Fibroblast of lung (primary cell): ENCODE results near the gene MESD. TPM values are rescaled to one million over a fixed set of nuclear protein-coding genes. Genes with fewer than 3 reads are reported as not detected.
A peak's percentile ranks its signal among the peaks of the same experiment; 100 is the strongest.

Source experiments
- DNase-seq, 2 donors: peaks; one replicate each; pipeline versions ENCODE4 v3.0.0 to v3.0.0-alpha.2; 2010; ENCODE audit warnings: low read depth in 2 of 2
- H2AFZ ChIP-seq: 2 replicates; pipeline ENCODE4 v1.5.1; 2012; ENCODE audit warnings: low read length, control low read depth, inconsistent platforms
- H3K27ac ChIP-seq: 2 replicates; pipeline ENCODE4 v1.5.1; 2011; ENCODE audit warnings: low read length, control low read depth; ENCODE audit not compliant: insufficient read depth
- H3K27me3 ChIP-seq: 2 replicates; pipeline ENCODE4 v1.5.1; 2011; ENCODE audit warnings: mild to moderate bottlenecking, low read length; ENCODE audit not compliant: control insufficient read depth, insufficient read depth
- H3K36me3 ChIP-seq: 2 replicates; pipeline ENCODE4 v1.5.1; 2011; ENCODE audit warnings: low read length; ENCODE audit not compliant: control insufficient read depth, insufficient read depth
- H3K4me1 ChIP-seq: 2 replicates; pipeline ENCODE4 v1.5.1; 2011; ENCODE audit warnings: low read length; ENCODE audit not compliant: control insufficient read depth, insufficient read depth; ENCODE audit errors: extremely low read depth
- H3K4me2 ChIP-seq: 2 replicates; pipeline ENCODE4 v1.5.1; 2011; ENCODE audit warnings: low read length, control low read depth; ENCODE audit not compliant: insufficient read depth; ENCODE audit errors: extremely low read depth
- H3K4me3 ChIP-seq, 4 experiments: fragments of 200-600 bp in 1 of 4; sonication (generic) in 1 of 4; replicated peaks in 1 of 4; 2 replicates each; pipeline ENCODE4 v1.5.1; 2011 to 2016; ENCODE audit warnings: low read length in 4 of 4, low read depth in 3 of 4, mild to moderate bottlenecking in 3 of 4, control low read depth in 2 of 4, inconsistent platforms in 1 of 4, mixed read lengths in 1 of 4; ENCODE audit not compliant: insufficient read depth in 1 of 4; ENCODE audit errors: control extremely low read depth in 1 of 4
- H3K79me2 ChIP-seq: 2 replicates; pipeline ENCODE4 v1.5.1; 2012; ENCODE audit warnings: mild to moderate bottlenecking, low read length, inconsistent platforms; ENCODE audit not compliant: control insufficient read depth, insufficient read depth
- H3K9ac ChIP-seq: 2 replicates; pipeline ENCODE4 v1.5.1; 2011; ENCODE audit warnings: mild to moderate bottlenecking, low read length, control low read depth; ENCODE audit not compliant: insufficient read depth
- H3K9me3 ChIP-seq: 2 replicates; pipeline ENCODE4 v1.5.1; 2012; ENCODE audit warnings: low read depth, low read length; ENCODE audit not compliant: control insufficient read depth, insufficient read depth
- H4K20me1 ChIP-seq: 2 replicates; pipeline ENCODE4 v1.5.1; 2011; ENCODE audit warnings: low read length; ENCODE audit not compliant: control insufficient read depth, insufficient read depth; ENCODE audit errors: extremely low read depth
- EZH2 ChIP-seq: IDR thresholded peaks from 2 replicates; pipeline ENCODE4 v1.5.1; 2012; ENCODE audit warnings: low read length, control low read depth, mild to moderate bottlenecking; ENCODE audit errors: missing control alignments
- polyA plus RNA-seq, 2 donors: library from polyadenylated mRNA; depleted of rRNA in 1 of 2; stranded (reverse) in 1 of 2; unstranded in 1 of 2; fragments of >200 nt; gene quantifications; 2 replicates each; pipeline ENCODE4 v1.2.1, GENCODE V29; 2011 to 2012; ENCODE audit warnings: missing spikeins in 1 of 2
- total RNA-seq: library from RNA; depleted of rRNA; stranded (reverse); fragments of >200 nt; gene quantifications from 2 replicates; pipeline ENCODE4 v1.2.1, GENCODE V29; 2014
- TF ChIP-seq, protein P1 (sequence below), 2 donors: IDR thresholded peaks in 1 of 2; conservative IDR thresholded peaks in 1 of 2; 1 replicate in 1 of 2; 2 replicates in 1 of 2; pipeline ENCODE4 v1.5.1; 2011 to 2012; ENCODE audit warnings: low read length in 2 of 2, control low read depth in 1 of 2, inconsistent platforms in 1 of 2, low read depth in 1 of 2, mild to moderate bottlenecking in 1 of 2

Gene MESD
- total and polyA plus RNA-seq, 2 donors (not counting 1 experiment from before 2014, with no cell fraction given), result 21.3 to 26.0 TPM

DNA sequence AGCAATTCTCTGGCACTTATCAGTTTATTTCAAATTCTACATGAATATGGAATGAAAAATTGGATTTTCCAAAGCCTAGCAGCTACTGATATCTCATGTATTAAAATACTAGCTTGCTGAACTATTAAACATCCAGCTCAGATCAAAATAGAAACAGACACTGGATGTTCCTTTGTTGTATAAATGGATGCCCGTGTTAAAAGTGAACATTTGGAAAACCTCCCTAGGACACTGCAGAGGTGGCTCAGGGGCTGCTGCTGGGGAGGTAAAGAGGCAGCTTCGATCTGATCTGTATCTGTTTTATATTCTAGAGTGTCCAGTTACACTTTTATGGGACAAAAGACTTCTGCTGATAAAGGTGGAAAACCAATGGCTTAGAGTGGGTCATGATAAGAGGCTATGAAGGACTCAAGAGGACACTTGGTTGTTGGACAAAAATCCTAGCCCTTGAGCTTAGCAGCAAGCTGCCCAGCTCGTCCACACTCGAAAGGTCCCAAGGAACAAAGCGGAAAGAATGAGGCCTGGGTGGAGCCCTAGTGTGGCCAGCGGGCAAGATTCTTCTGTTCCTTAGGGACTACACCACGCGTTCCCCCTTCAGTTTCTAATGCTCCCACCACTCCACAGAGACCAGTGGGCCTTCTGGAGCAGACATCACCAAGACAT is 9.9 kb downstream of the MESD start:
- no peaks in the 10 kb centered on the region for H3K27me3 ChIP-seq
- no peaks in the 10 kb centered on the region for H3K9me3 ChIP-seq
- no peak overlapping the region for H3K9ac ChIP-seq
- H3K4me3 ChIP-seq, result no peak overlapping the region
- H4K20me1 ChIP-seq, result no peaks in the 10 kb centered on the region
- no peak for DNase-seq
- peaks cover 9% of the 10 kb centered on the region for H3K36me3 ChIP-seq
- peaks cover 5% of the 10 kb centered on the region for H3K4me1 ChIP-seq
- no peak overlapping the region for H3K27ac ChIP-seq
- no peak overlapping the region for H2AFZ ChIP-seq
- no peak for TF ChIP-seq EZH2
- TF ChIP-seq, protein P1, sequence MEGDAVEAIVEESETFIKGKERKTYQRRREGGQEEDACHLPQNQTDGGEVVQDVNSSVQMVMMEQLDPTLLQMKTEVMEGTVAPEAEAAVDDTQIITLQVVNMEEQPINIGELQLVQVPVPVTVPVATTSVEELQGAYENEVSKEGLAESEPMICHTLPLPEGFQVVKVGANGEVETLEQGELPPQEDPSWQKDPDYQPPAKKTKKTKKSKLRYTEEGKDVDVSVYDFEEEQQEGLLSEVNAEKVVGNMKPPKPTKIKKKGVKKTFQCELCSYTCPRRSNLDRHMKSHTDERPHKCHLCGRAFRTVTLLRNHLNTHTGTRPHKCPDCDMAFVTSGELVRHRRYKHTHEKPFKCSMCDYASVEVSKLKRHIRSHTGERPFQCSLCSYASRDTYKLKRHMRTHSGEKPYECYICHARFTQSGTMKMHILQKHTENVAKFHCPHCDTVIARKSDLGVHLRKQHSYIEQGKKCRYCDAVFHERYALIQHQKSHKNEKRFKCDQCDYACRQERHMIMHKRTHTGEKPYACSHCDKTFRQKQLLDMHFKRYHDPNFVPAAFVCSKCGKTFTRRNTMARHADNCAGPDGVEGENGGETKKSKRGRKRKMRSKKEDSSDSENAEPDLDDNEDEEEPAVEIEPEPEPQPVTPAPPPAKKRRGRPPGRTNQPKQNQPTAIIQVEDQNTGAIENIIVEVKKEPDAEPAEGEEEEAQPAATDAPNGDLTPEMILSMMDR (conservative IDR thresholded peaks at IDR 0.05 in 1 of 2, IDR thresholded peaks at IDR 0.05 in 1 of 2; ENCODE audit: low read depth in 1 of 2, low read length in 2 of 2), result no peak
- H3K4me2 ChIP-seq, result no peak overlapping the region
- peaks cover 10% of the 10 kb centered on the region for H3K79me2 ChIP-seq

DNA sequence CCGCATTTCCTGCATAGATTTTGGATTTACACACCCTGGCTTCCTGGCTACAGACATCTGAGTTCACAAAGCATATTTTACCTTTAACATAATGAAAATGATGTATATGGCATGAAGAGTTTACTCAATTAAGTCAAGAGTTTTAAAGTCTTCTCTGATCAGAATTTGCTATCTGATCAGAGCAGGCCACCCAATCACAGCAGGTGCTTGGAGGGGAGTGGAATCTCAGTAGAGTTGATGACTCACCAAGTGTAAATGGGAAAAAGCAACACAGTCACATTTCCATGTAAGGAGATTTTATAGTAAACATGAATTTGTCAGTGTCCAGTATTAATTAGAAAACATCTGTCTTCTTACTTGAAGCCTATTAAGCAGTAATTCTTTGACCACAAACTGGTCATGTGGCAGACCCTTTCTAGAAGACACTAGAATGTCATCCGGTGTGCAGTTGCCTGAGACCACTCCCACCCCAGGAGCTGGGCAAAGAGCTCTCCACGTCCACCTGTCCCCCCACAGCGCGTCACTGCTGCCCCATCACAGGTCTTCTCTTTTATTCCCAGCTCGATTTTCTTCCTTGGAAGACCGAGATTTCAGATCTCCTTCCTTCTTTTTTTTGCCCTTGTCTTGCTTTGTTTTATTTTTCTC is 10.8 kb downstream of the MESD start:
- Histone ChIP-seq H3K9ac (no peak overlapping the region), H3K79me2 (peaks cover 5% of the 10 kb centered on the region), H3K36me3 (peaks cover 9% of the 10 kb centered on the region), H3K27me3 (no peaks in the 10 kb centered on the region), H3K4me3 (no peak overlapping the region), H3K9me3 (no peaks in the 10 kb centered on the region), H3K4me1 (peaks cover 5% of the 10 kb centered on the region), H4K20me1 (no peaks in the 10 kb centered on the region), H3K27ac (no peak overlapping the region), H3K4me2 (no peak overlapping the region), H2AFZ (no peak overlapping the region)
- DNase-seq, result peak; percentile 43 to 67
- TF ChIP-seq, protein P1 (conservative IDR thresholded peaks at IDR 0.05 in 1 of 2, IDR thresholded peaks at IDR 0.05 in 1 of 2; ENCODE audit: low read depth in 1 of 2, low read length in 2 of 2), result no peak
- no peak for TF ChIP-seq EZH2

DNA sequence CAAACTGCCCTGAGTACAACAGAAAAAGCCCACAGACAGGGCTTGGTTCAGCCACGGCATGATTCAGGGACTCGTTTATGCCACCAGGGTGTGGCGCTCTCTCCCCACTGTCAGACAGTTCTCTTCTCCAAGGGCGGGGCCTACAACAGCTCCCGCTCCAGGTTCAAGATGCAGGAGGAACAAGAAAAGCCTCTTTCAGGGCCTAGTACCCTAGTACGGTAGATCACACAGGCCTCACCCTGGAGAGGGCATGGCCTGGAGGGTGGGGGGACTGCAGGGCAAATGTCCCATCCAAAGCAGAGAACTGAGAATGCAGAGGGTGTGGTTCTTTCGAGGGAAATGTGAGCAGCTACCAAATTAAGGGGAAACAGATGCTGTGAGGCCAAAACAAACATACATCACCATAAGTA is 12.0 kb downstream of the MESD start:
- no peak overlapping the region for H3K9ac ChIP-seq
- no peak overlapping the region for H3K4me2 ChIP-seq
- no peaks in the 10 kb centered on the region for H4K20me1 ChIP-seq
- TF ChIP-seq, protein P1 (conservative IDR thresholded peaks at IDR 0.05 in 1 of 2, IDR thresholded peaks at IDR 0.05 in 1 of 2; ENCODE audit: low read depth in 1 of 2, low read length in 2 of 2), result peak; percentile 55 to 63
- no peak for TF ChIP-seq EZH2
- H3K4me1 ChIP-seq, result peaks cover 5% of the 10 kb centered on the region
- no peaks in the 10 kb centered on the region for H3K9me3 ChIP-seq
- peak in 1 of 2 donors; percentile 61 for DNase-seq
- H3K27ac ChIP-seq, result no peak overlapping the region
- no peak overlapping the region for H2AFZ ChIP-seq
- H3K27me3 ChIP-seq, result no peaks in the 10 kb centered on the region
- no peak overlapping the region for H3K4me3 ChIP-seq
- peaks cover 9% of the 10 kb centered on the region for H3K36me3 ChIP-seq
- peaks cover 3% of the 10 kb centered on the region for H3K79me2 ChIP-seq
